ENCODE data around the gene SHISA7. TPM values are rescaled to one million over a fixed set of nuclear protein-coding genes. Genes with fewer than 3 reads are reported as not detected.
A peak's percentile ranks its signal among the peaks of the same experiment; 100 is the strongest.

SHISA7 gene
- total RNA-seq, 1 donor from 2014 or later, result 0.21 TPM

DNA sequence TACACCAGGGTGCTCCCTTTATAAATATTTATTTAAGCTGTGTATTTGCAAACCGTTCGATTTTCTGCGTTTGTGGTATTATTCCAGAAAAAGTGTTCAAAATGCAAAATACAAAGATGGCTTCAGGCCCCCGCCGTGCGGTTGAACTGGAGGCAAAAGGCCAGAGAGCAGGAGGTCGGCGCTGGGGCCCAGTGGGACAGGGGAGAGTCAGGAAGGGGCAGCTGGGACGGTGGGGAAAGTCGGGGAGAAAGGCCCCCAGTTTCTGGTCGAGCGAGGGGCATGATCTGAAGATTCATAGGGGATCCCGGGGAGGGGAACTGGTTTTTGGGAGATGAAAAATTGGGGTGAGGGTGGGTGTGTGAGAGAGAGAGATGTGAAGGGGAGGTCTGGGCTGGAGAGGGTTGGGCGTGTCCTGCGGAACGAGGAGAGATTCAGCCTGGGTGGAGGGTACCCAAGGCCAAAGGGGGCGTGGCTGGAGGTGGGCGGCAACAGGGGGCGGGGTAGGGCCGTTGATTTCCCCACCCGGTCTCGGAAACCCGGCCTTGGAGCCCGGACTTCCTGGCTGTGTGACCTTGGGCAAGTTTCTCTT lies 17.7 kb upstream of the SHISA7 start:
- TF ChIP-seq EZH2phosphoT487 (IDR thresholded peaks at IDR 0.05) (no peak), EZH2 (IDR thresholded peaks at IDR 0.05) (no peak)
- TF ChIP-seq, protein P1, sequence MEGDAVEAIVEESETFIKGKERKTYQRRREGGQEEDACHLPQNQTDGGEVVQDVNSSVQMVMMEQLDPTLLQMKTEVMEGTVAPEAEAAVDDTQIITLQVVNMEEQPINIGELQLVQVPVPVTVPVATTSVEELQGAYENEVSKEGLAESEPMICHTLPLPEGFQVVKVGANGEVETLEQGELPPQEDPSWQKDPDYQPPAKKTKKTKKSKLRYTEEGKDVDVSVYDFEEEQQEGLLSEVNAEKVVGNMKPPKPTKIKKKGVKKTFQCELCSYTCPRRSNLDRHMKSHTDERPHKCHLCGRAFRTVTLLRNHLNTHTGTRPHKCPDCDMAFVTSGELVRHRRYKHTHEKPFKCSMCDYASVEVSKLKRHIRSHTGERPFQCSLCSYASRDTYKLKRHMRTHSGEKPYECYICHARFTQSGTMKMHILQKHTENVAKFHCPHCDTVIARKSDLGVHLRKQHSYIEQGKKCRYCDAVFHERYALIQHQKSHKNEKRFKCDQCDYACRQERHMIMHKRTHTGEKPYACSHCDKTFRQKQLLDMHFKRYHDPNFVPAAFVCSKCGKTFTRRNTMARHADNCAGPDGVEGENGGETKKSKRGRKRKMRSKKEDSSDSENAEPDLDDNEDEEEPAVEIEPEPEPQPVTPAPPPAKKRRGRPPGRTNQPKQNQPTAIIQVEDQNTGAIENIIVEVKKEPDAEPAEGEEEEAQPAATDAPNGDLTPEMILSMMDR (IDR thresholded peaks at IDR 0.05), result no peak
- Histone ChIP-seq H3K4me1 (peaks cover 23% of the 10 kb centered on the region), H2AFZ (replicated peaks) (peak overlapping the region; percentile 41), H4K20me1 (ENCODE audit: low read depth) (no peaks in the 10 kb centered on the region), H3K9me3 (ENCODE audit: low read depth) (no peaks in the 10 kb centered on the region), H3K36me3 (no peaks in the 10 kb centered on the region), H3K27ac (no peak overlapping the region), H3K9ac (no peak overlapping the region), H3K79me2 (ENCODE audit: low read depth) (no peaks in the 10 kb centered on the region), H3K4me3 (peak overlapping the region; percentile 55), H3K4me2 (peak overlapping the region; percentile 71), H3K27me3 (no peaks in the 10 kb centered on the region), H3F3A (ENCODE audit: low read depth) (peaks cover 31% of the 10 kb centered on the region)
- Mint-ChIP-seq H3K4me1 (peaks cover 38% of the 10 kb centered on the region), H3K36me3 (no peaks in the 10 kb centered on the region), H3K27me3 (ENCODE audit: insufficient read depth, low read depth) (peaks cover 4% of the 10 kb centered on the region), H3K9me3 (no peaks in the 10 kb centered on the region), H3K4me3 (peak overlapping the region; percentile 87), H3K27ac (no peak overlapping the region)
- peak; percentile 93 for DNase-seq (ENCODE audit: low spot score)

DNA sequence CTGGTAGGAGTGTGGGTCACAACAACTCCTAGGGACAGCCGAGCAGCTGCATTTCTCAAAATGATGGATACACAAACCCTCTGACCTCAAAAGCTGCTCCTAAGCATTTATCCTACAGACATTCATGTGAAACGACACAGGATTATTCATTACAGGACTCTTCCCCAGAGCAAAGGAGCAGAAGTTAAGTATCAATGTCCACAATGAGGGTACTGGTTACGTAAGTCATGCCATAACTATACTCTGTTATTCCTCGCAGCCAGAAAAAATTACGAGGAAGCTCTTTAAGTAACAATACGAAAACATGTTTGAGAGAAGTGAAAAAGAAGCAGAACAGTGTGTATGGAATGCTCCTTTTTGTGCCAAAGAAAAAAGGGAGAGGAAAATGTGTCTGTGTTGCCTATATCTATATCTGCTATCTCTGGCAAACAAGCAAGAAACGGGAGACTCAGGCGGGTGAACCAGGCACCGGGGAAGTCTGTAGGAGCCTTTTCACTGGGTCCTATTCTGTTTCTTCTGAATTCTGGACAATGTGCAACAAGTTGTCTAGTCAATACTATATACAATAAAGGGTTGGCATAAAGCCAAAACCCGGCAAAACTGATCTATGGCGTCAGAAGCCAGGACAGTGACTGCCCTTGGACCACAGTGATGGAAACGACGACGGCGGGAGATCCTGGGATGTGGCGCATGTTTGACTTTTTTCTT lies 17.0 kb upstream of the SHISA7 start:
- Mint-ChIP-seq H3K4me1 (peaks cover 38% of the 10 kb centered on the region), H3K9me3 (no peaks in the 10 kb centered on the region), H3K36me3 (no peaks in the 10 kb centered on the region), H3K27ac (no peak overlapping the region), H3K27me3 (ENCODE audit: insufficient read depth, low read depth) (peaks cover 6% of the 10 kb centered on the region), H3K4me3 (peak overlapping the region; percentile 87)
- Histone ChIP-seq H3K27me3 (no peaks in the 10 kb centered on the region), H2AFZ (replicated peaks) (peak overlapping the region; percentile 41), H3K9ac (no peak overlapping the region), H3K27ac (no peak overlapping the region), H3K9me3 (ENCODE audit: low read depth) (no peaks in the 10 kb centered on the region), H3K79me2 (ENCODE audit: low read depth) (no peaks in the 10 kb centered on the region), H4K20me1 (ENCODE audit: low read depth) (no peaks in the 10 kb centered on the region), H3K4me1 (peaks cover 23% of the 10 kb centered on the region), H3K4me2 (peak overlapping the region; percentile 71), H3K36me3 (no peaks in the 10 kb centered on the region), H3F3A (ENCODE audit: low read depth) (peaks cover 29% of the 10 kb centered on the region), H3K4me3 (peak overlapping the region; percentile 55)
- no peak for TF ChIP-seq EZH2phosphoT487 (IDR thresholded peaks at IDR 0.05)
- TF ChIP-seq, protein P1 (IDR thresholded peaks at IDR 0.05), result no peak
- no peak for TF ChIP-seq EZH2 (IDR thresholded peaks at IDR 0.05)
- no peak for DNase-seq (ENCODE audit: low spot score)

DNA sequence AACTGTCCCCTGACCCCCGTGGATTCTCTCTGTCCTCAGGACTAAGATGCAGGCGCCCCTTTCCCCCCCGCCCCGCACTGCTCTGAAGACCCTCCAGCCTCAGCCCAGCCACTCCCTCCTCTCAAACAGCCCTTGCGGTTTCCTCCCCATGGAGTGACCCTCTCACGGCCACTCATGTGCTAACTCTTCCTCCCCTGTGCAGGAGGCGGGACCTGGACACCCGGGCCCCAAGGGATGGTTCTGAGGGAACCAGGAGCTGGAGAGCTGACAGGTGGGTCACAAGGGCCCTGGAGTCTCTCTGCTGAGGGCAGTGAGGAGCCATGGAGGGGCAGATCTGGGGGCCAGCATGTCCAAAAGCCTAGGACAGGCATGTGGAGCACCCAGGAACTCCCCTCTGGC lies 16.4 kb upstream of the SHISA7 start:
- Histone ChIP-seq H3K4me2 (peak overlapping the region; percentile 71), H3K27me3 (no peaks in the 10 kb centered on the region)

More for the DNA sequence above, 16.4 kb upstream of the SHISA7 start:
- H3K79me2 ChIP-seq (ENCODE audit: low read depth), result no peaks in the 10 kb centered on the region
- peaks cover 38% of the 10 kb centered on the region for H3K4me1 Mint-ChIP-seq
- peaks cover under 1% of the 10 kb centered on the region for H4K20me1 ChIP-seq (ENCODE audit: low read depth)
- H3K9me3 ChIP-seq (ENCODE audit: low read depth), result no peaks in the 10 kb centered on the region
- TF ChIP-seq EZH2 (IDR thresholded peaks at IDR 0.05), result no peak
- TF ChIP-seq, protein P1 (IDR thresholded peaks at IDR 0.05), result no peak
- TF ChIP-seq EZH2phosphoT487 (IDR thresholded peaks at IDR 0.05), result no peak
- no peak overlapping the region for H3K27ac ChIP-seq
- H3K4me3 ChIP-seq, result no peak overlapping the region
- no peak overlapping the region for H3K9ac ChIP-seq
- peaks cover 18% of the 10 kb centered on the region for H3K4me1 ChIP-seq
- H3K36me3 Mint-ChIP-seq, result no peaks in the 10 kb centered on the region
- no peak overlapping the region for H2AFZ ChIP-seq (replicated peaks)
- no peaks in the 10 kb centered on the region for H3K9me3 Mint-ChIP-seq
- DNase-seq (ENCODE audit: low spot score), result no peak
- H3K36me3 ChIP-seq, result no peaks in the 10 kb centered on the region
- H3K4me3 Mint-ChIP-seq, result peak overlapping the region; percentile 87
- H3K27ac Mint-ChIP-seq, result no peak overlapping the region
- peaks cover 8% of the 10 kb centered on the region for H3K27me3 Mint-ChIP-seq (ENCODE audit: insufficient read depth, low read depth)
- peaks cover 27% of the 10 kb centered on the region for H3F3A ChIP-seq (ENCODE audit: low read depth)
